Prostate gland (tissue), 2 donors: ENCODE data around the gene SNX9. TPM values are rescaled to one million over a fixed set of nuclear protein-coding genes. Genes with fewer than 3 reads are reported as not detected.

Experiments
- DNase-seq: peaks from one replicate; pipeline ENCODE4 v3.0.0-alpha.2; 2019; ENCODE audit warnings: low spot score
- H3K27ac ChIP-seq, 2 donors: fragments of 200-600 bp; sonication (generic); 2 replicates each; pipeline ENCODE4 v1.5.1; 2017 to 2019
- H3K27me3 ChIP-seq: fragments of 200-600 bp; sonication (generic); replicated peaks from 2 replicates; pipeline ENCODE4 v1.5.1; 2019; ENCODE audit not compliant: insufficient read depth
- H3K36me3 ChIP-seq, 2 donors: fragments of 200-600 bp; sonication (generic); 1 replicate in 1 of 2; 2 replicates in 1 of 2; pipeline versions ENCODE4 v1.5.1 to v1.8.1; 2017 to 2019
- H3K4me1 ChIP-seq: fragments of 200-600 bp; sonication (generic); replicated peaks from 2 replicates; pipeline ENCODE4 v1.5.1; 2019
- H3K4me3 ChIP-seq, 2 donors: fragments of 200-600 bp; sonication (generic); 2 replicates each; pipeline ENCODE4 v1.5.1; 2017 to 2019
- H3K9me3 ChIP-seq: fragments of 200-600 bp; sonication (generic); 2 replicates; pipeline ENCODE4 v1.5.1; 2017
- CTCF ChIP-seq, 4 experiments: fragments of 200-600 bp in 2 of 4; fragments of 450-650 bp in 2 of 4; sonication (generic) in 2 of 4; IDR thresholded peaks; 1 replicate in 3 of 4; 2 replicates in 1 of 4; pipeline ENCODE4 v1.5.1; 2016 to 2019; ENCODE audit warnings: antibody characterized with exemption in 4 of 4, mild to moderate bottlenecking in 2 of 4, moderate library complexity in 2 of 4
- POLR2A ChIP-seq: fragments of 450-650 bp; IDR thresholded peaks from one replicate; pipeline ENCODE4 v1.6.1; 2016; ENCODE audit warnings: antibody characterized with exemption, mild to moderate bottlenecking
- POLR2AphosphoS5 ChIP-seq: sonication (generic); formaldehyde crosslinking; IDR thresholded peaks from one replicate; pipeline ENCODE4 v1.6.1; 2017; ENCODE audit warnings: antibody characterized with exemption
- WGBS: methylation state at CpG from one replicate; pipeline ENCODE4 v1.1.5; 2018; 5-methylcytosine and 5-hydroxymethylcytosine counted together
- intact Hi-C: fragments of 100-400 bp; cut with DNase I; formaldehyde crosslinking; loops from one replicate; pipeline ENCODE4 v1.14.2; 2022
- total RNA-seq, 2 donors: library from RNA; depleted of rRNA; stranded (reverse); fragments of >200 nt; gene quantifications; one replicate each; pipeline ENCODE4 v1.1.0, GENCODE V29; 2016

Gene SNX9
- total RNA-seq, 2 donors from 2014 or later, result 39.2 to 40.6 TPM

GRCh38 chr6:157877573-157878438, 54.8 kb downstream of the SNX9 start:
- H3K27me3 ChIP-seq, result no peaks in the 10 kb centered on the region
- WGBS, result 85% methylated on average over 7 of the region's 7 CpGs
- intact Hi-C loops, result loop anchor here (10.0 kb wide), 1 partner anchor 213 kb away; no protein-coding TSS in a partner anchor
- peaks cover 0 to 6% of the 10 kb centered on the region in 2 donors for H3K36me3 ChIP-seq
- H3K4me1 ChIP-seq, result no peaks in the 10 kb centered on the region
- TF ChIP-seq POLR2A (no peak), CTCF (IDR thresholded peaks at IDR 0.05) (no peak), POLR2AphosphoS5 (no peak)
- no peak overlapping the region for H3K4me3 ChIP-seq
- H3K9me3 ChIP-seq, result no peaks in the 10 kb centered on the region
- DNase-seq, result no peak
- no peak overlapping the region for H3K27ac ChIP-seq

GRCh38 chr6:157879034-157879872, 56.2 kb downstream of the SNX9 start:
- Histone ChIP-seq H3K9me3 (no peaks in the 10 kb centered on the region), H3K36me3 (peaks cover 0 to 6% of the 10 kb centered on the region in 2 donors), H3K27ac (no peak overlapping the region), H3K4me1 (no peaks in the 10 kb centered on the region), H3K27me3 (no peaks in the 10 kb centered on the region), H3K4me3 (no peak overlapping the region)
- DNase-seq, result no peak
- intact Hi-C loops, result loop anchor here (10.0 kb wide), 1 partner anchor 214 kb away; no protein-coding TSS in a partner anchor
- 84% methylated on average over 12 of the region's 12 CpGs for WGBS
- no peak for TF ChIP-seq CTCF (IDR thresholded peaks at IDR 0.05)
- TF ChIP-seq POLR2AphosphoS5, result no peak
- no peak for TF ChIP-seq POLR2A

- Histone ChIP-seq H3K4me1 (no peaks in the 10 kb centered on the region), H3K27ac (no peak overlapping the region), H3K4me3 (no peak overlapping the region), H3K27me3 (no peaks in the 10 kb centered on the region), H3K9me3 (no peaks in the 10 kb centered on the region), H3K36me3 (peaks cover 0 to 6% of the 10 kb centered on the region in 2 donors)
- TF ChIP-seq POLR2A (no peak), POLR2AphosphoS5 (no peak)
- WGBS, result 66% methylated on average over 2 of the region's 2 CpGs
- intact Hi-C loops, result loop anchor here (10.0 kb wide), 1 partner anchor 215 kb away; no protein-coding TSS in a partner anchor
- DNase-seq, result no peak
Measured at GRCh38 chr6:157879873-157880254, 56.8 kb downstream of the SNX9 start.

GRCh38 chr6:157880534-157880933, 57.5 kb downstream of the SNX9 start:
- no peak overlapping the region for H3K4me3 ChIP-seq
- DNase-seq, result no peak
- TF ChIP-seq POLR2A (no peak), POLR2AphosphoS5 (no peak), CTCF (IDR thresholded peaks at IDR 0.05) (no peak)
- no peaks in the 10 kb centered on the region for H3K4me1 ChIP-seq
- no peaks in the 10 kb centered on the region for H3K9me3 ChIP-seq
- no peak overlapping the region for H3K27ac ChIP-seq
- no peaks in the 10 kb centered on the region for H3K27me3 ChIP-seq
- 81% methylated on average over 3 of the region's 3 CpGs for WGBS
- intact Hi-C loops, result no loop called here
- peaks cover 0 to 3% of the 10 kb centered on the region in 2 donors for H3K36me3 ChIP-seq

GRCh38 chr6:157881342-157881741, 58.3 kb downstream of the SNX9 start:
- intact Hi-C loops, result no loop called here
- Histone ChIP-seq H3K27me3 (no peaks in the 10 kb centered on the region), H3K27ac (no peak overlapping the region), H3K4me3 (no peak overlapping the region), H3K36me3 (peaks cover 0 to 1% of the 10 kb centered on the region in 2 donors), H3K9me3 (no peaks in the 10 kb centered on the region), H3K4me1 (no peaks in the 10 kb centered on the region)
- TF ChIP-seq POLR2AphosphoS5, result no peak
- TF ChIP-seq CTCF (IDR thresholded peaks at IDR 0.05), result no peak
- TF ChIP-seq POLR2A, result no peak
- no peak for DNase-seq
- whole genome bisulfite sequencing, result 65% methylated on average over 3 of the region's 3 CpGs
